Inferior parietal cortex (tissue), 1 donor: ENCODE measurements around the gene COA6.
"Not testable (repeated sequence)": the region's sequence is repeated elsewhere in the genome, so short reads cannot be mapped to it uniquely, and the experiment has no call there.

Experiments used
- DNase-seq: peaks from one replicate; pipeline ENCODE4 v3.0.0-alpha.2; 2016; ENCODE audit errors: extremely low spot score

COA6 gene

GRCh38 chr1:234373064-234373958 is at the start of gene COA6:
Gene COA6 (plus strand): TSS chr1:234373456. CDS start chr1:234373467, 11 bp downstream.
- peak; percentile 97 for DNase-seq

GRCh38 chr1:234324821-234325220 is 48.4 kb upstream of the COA6 start:
- no peak for DNase-seq

- DNase-seq = no peak
Observed at GRCh38 chr1:234325878-234326496, 47.3 kb upstream of the COA6 start.

GRCh38 chr1:234326497-234327366 is 46.5 kb upstream of the COA6 start:
- DNase-seq = peak; percentile 69

- no peak for DNase-seq
Observed at GRCh38 chr1:234327577-234328164, 45.6 kb upstream of the COA6 start.

- no peak for DNase-seq
Observed at GRCh38 chr1:234330843-234331215, 42.4 kb upstream of the COA6 start.

GRCh38 chr1:234331507-234331906 is 41.7 kb upstream of the COA6 start:
- no peak for DNase-seq

- DNase-seq = no peak
Observed at GRCh38 chr1:234336359-234336758, 36.9 kb upstream of the COA6 start.

- DNase-seq = no peak
Observed at GRCh38 chr1:234337233-234337632, 36.0 kb upstream of the COA6 start.

GRCh38 chr1:234340528-234340927 is 32.7 kb upstream of the COA6 start:
- no peak for DNase-seq

GRCh38 chr1:234342774-234343173 is 30.5 kb upstream of the COA6 start:
- no peak for DNase-seq

GRCh38 chr1:234345237-234345636 is 28.0 kb upstream of the COA6 start:
- no peak for DNase-seq

- DNase-seq = no peak
Observed at GRCh38 chr1:234348964-234349363, 24.3 kb upstream of the COA6 start.

- DNase-seq = no peak
Observed at GRCh38 chr1:234355782-234356510, 17.3 kb upstream of the COA6 start.

- not testable (repeated sequence) for DNase-seq
Observed at GRCh38 chr1:234356615-234357269, 16.5 kb upstream of the COA6 start.

GRCh38 chr1:234357831-234358230 is 15.4 kb upstream of the COA6 start:
- DNase-seq = no peak

- DNase-seq = no peak
Observed at GRCh38 chr1:234361102-234361603, 12.1 kb upstream of the COA6 start.

GRCh38 chr1:234362558-234362957 is 10.7 kb upstream of the COA6 start:
- DNase-seq = no peak

- peak; percentile 34 for DNase-seq
Observed at GRCh38 chr1:234368320-234369032, 4.8 kb upstream of the COA6 start.

GRCh38 chr1:234369033-234369430 is 4.2 kb upstream of the COA6 start:
- no peak for DNase-seq
